Stomach (tissue), 4 donors: ENCODE data around the gene SPOCK3.

Experiments used
- CTCF ChIP-seq, 7 experiments: fragments of 450-650 bp in 4 of 7; fragments of 200-600 bp in 3 of 7; sonication (generic) in 3 of 7; IDR thresholded peaks; one replicate each; pipeline ENCODE4 v1.5.1; 2016 to 2019; ENCODE audit warnings: antibody characterized with exemption in 7 of 7, control low read depth in 2 of 7, mild to moderate bottlenecking in 1 of 7
- EP300 ChIP-seq: sonication (generic); formaldehyde crosslinking; IDR thresholded peaks from one replicate; pipeline ENCODE4 v1.6.1; 2017; ENCODE audit warnings: antibody characterized with exemption
- POLR2A ChIP-seq, 4 donors: fragments of 450-650 bp; IDR thresholded peaks; one replicate each; pipeline ENCODE4 v1.6.1; 2016; ENCODE audit warnings: antibody characterized with exemption in 4 of 4, control low read depth in 2 of 4, mild to moderate bottlenecking in 1 of 4, moderate library complexity in 1 of 4

GRCh38 chr4:166981847-166982246 lies 252.4 kb downstream of the SPOCK3 start:
- no peak for TF ChIP-seq CTCF (IDR thresholded peaks at IDR 0.05)
- TF ChIP-seq EP300, result no peak
- TF ChIP-seq POLR2A (IDR thresholded peaks at IDR 0.05), result no peak
